HepG2 (cell line): Measurements from ENCODE around the gene DAG1. TPM values are rescaled to one million over a fixed set of nuclear protein-coding genes. Genes with fewer than 3 reads are reported as not detected.

Source experiments
- ATF7-NPFF ChIP-seq: sonication (generic); formaldehyde crosslinking; IDR thresholded peaks from 2 replicates; pipeline ENCODE4 v1.8.1; 2023; ENCODE audit warnings: mild to moderate bottlenecking, low read depth, missing genetic modification reagents, moderate library complexity
- CBX1 ChIP-seq: IDR thresholded peaks from one replicate; pipeline ENCODE4 v1.6.1; 2016; ENCODE audit warnings: antibody characterized with exemption, low read depth
- GZF1 ChIP-seq: sonication (generic); formaldehyde crosslinking; IDR thresholded peaks from 2 replicates; pipeline ENCODE4 v1.5.1; 2020; ENCODE audit warnings: mild to moderate bottlenecking, missing genetic modification reagents
- KDM5B ChIP-seq: sonication (generic); formaldehyde crosslinking; IDR thresholded peaks from 2 replicates; pipeline ENCODE4 v1.4.0; 2020; ENCODE audit warnings: missing genetic modification reagents, mild to moderate bottlenecking, borderline replicate concordance
- RARG ChIP-seq: sonication (generic); formaldehyde crosslinking; IDR thresholded peaks from 2 replicates; pipeline ENCODE4 v1.4.0; 2020; ENCODE audit warnings: low read depth, mild to moderate bottlenecking, missing genetic modification reagents
- TBX2 ChIP-seq: sonication (generic); formaldehyde crosslinking; IDR thresholded peaks from 2 replicates; pipeline ENCODE4 v1.5.0; 2020; ENCODE audit warnings: missing genetic modification reagents, mild to moderate bottlenecking, borderline replicate concordance
- U2AF1 ChIP-seq: fragments of 200-400 bp; formaldehyde crosslinking; optimal IDR thresholded peaks from 2 replicates; pipeline ENCODE3; 2017; ENCODE audit warnings: mild to moderate bottlenecking, low read depth, low read length
- YEATS2 ChIP-seq: sonication (generic); formaldehyde crosslinking; IDR thresholded peaks from 2 replicates; pipeline ENCODE4 v1.4.0; 2020; ENCODE audit warnings: missing genetic modification reagents, borderline replicate concordance
- ZBED4 ChIP-seq: sonication (generic); formaldehyde crosslinking; IDR thresholded peaks from 2 replicates; pipeline ENCODE4 v1.4.0; 2020; ENCODE audit warnings: missing genetic modification reagents, borderline replicate concordance
- ZBTB8A ChIP-seq: sonication (generic); formaldehyde crosslinking; IDR thresholded peaks from 2 replicates; pipeline ENCODE4 v1.4.0; 2020; ENCODE audit warnings: mild to moderate bottlenecking, low read depth, missing genetic modification reagents, borderline replicate concordance
- ZNF275 ChIP-seq: sonication (generic); formaldehyde crosslinking; IDR thresholded peaks from 2 replicates; pipeline ENCODE4 v1.8.0; 2022; ENCODE audit warnings: missing genetic modification reagents, mild to moderate bottlenecking, inconsistent platforms, borderline replicate concordance
- ZNF563 ChIP-seq: sonication (generic); formaldehyde crosslinking; IDR thresholded peaks from 2 replicates; pipeline ENCODE4 v1.8.0; 2022; ENCODE audit warnings: mild to moderate bottlenecking, moderate library complexity, missing genetic modification reagents
- ZNF782 ChIP-seq: sonication (generic); formaldehyde crosslinking; IDR thresholded peaks from 2 replicates; pipeline ENCODE4 v1.4.0; 2020; ENCODE audit warnings: missing genetic modification reagents, mild to moderate bottlenecking, borderline replicate concordance
- ZZZ3 ChIP-seq: sonication (generic); formaldehyde crosslinking; IDR thresholded peaks from 2 replicates; pipeline ENCODE4 v1.4.0; 2020; ENCODE audit warnings: missing genetic modification reagents, mild to moderate bottlenecking, borderline replicate concordance
- polyA plus RNA-seq, 8 experiments: library from polyadenylated mRNA; depleted of rRNA in 3 of 8; stranded (reverse) in 7 of 8; unstranded in 1 of 8; fragments of >200 nt; fragmentation: Illumina TruSeq in 4 of 8; extraction: Trizol in 4 of 8; gene quantifications; 2 replicates each; pipeline versions ENCODE4 v1.2.1 to v1.2.3, GENCODE V29; 2011 to 2016; ENCODE audit warnings: low read depth in 4 of 8, missing spikeins in 1 of 8, mixed read lengths in 1 of 8; ENCODE audit not compliant: insufficient read depth in 1 of 8
- total RNA-seq, 5 experiments: library from RNA; depleted of rRNA; stranded (reverse); fragments of >200 nt; fragmentation: Illumina TruSeq; extraction: Trizol; gene quantifications; 2 replicates each; pipeline ENCODE4 v1.2.3, GENCODE V29; 2016; ENCODE audit warnings: low read depth in 1 of 5
- TF ChIP-seq, protein P1 (sequence below): sonication (generic); formaldehyde crosslinking; conservative IDR thresholded peaks from 2 replicates; pipeline ENCODE4 v1.4.0; 2020; ENCODE audit warnings: missing genetic modification reagents
- TF ChIP-seq, protein P2 (sequence below): sonication (generic); formaldehyde crosslinking; IDR thresholded peaks from 2 replicates; pipeline ENCODE4 v1.9.0; 2021; ENCODE audit warnings: missing genetic modification reagents, borderline replicate concordance
- TF ChIP-seq, protein P3 (sequence below): sonication (generic); formaldehyde crosslinking; IDR thresholded peaks from 2 replicates; pipeline ENCODE4 v1.8.1; 2023; ENCODE audit warnings: mild to moderate bottlenecking, inconsistent platforms, moderate library complexity, missing genetic modification reagents, borderline replicate concordance

DAG1 gene
- total and polyA plus RNA-seq, 2 of the 13 experiments (the other 11 are each of a cell fraction or from before 2014, with no cell fraction given) = 47.3 to 50.4 TPM

DNA sequence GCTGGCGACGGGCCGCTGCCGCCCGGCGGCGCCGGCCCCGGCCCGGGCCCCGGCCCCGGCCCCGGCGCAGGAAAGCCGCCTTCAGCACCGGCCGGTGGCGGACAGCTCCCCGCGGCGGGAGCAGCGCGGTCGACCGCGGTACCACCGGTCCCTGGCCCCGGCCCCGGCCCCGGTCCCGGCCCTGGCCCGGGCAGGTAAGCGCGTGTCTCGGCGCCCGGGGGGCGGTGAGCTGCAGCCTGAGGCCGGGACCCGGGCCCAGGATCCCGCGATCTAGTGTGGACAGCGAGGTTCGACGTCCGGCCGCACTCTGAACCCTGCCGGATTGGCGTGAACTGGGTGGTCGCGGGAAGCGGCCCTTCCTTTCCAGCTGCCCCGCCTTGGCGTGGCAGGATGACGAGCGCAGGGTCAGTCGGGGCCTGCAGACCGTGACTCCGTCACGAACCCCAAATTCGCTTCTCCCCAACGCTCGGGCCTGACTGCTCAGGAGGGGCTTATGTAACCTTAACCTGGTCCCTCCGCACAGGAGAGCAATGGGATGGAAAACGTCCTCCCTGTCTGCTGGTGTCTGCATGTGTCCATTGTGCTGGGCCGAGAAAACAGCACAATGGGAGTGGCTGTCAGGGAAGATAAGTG, 84.7 kb downstream of the DAG1 start (continued):
- TF ChIP-seq, protein P1, sequence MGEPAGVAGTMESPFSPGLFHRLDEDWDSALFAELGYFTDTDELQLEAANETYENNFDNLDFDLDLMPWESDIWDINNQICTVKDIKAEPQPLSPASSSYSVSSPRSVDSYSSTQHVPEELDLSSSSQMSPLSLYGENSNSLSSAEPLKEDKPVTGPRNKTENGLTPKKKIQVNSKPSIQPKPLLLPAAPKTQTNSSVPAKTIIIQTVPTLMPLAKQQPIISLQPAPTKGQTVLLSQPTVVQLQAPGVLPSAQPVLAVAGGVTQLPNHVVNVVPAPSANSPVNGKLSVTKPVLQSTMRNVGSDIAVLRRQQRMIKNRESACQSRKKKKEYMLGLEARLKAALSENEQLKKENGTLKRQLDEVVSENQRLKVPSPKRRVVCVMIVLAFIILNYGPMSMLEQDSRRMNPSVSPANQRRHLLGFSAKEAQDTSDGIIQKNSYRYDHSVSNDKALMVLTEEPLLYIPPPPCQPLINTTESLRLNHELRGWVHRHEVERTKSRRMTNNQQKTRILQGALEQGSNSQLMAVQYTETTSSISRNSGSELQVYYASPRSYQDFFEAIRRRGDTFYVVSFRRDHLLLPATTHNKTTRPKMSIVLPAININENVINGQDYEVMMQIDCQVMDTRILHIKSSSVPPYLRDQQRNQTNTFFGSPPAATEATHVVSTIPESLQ (CRISPR knock-in tag) = no peak
- TF ChIP-seq, protein P2, sequence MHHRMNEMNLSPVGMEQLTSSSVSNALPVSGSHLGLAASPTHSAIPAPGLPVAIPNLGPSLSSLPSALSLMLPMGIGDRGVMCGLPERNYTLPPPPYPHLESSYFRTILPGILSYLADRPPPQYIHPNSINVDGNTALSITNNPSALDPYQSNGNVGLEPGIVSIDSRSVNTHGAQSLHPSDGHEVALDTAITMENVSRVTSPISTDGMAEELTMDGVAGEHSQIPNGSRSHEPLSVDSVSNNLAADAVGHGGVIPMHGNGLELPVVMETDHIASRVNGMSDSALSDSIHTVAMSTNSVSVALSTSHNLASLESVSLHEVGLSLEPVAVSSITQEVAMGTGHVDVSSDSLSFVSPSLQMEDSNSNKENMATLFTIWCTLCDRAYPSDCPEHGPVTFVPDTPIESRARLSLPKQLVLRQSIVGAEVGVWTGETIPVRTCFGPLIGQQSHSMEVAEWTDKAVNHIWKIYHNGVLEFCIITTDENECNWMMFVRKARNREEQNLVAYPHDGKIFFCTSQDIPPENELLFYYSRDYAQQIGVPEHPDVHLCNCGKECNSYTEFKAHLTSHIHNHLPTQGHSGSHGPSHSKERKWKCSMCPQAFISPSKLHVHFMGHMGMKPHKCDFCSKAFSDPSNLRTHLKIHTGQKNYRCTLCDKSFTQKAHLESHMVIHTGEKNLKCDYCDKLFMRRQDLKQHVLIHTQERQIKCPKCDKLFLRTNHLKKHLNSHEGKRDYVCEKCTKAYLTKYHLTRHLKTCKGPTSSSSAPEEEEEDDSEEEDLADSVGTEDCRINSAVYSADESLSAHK (CRISPR knock-in tag) = no peak
- TF ChIP-seq ZNF275 (CRISPR knock-in tag) (0 out of 2 replicates have a peak, but pooled peaks have one; percentile 20), CBX1 (no peak), RARG (CRISPR knock-in tag) (no peak), ZNF782 (CRISPR knock-in tag) (no peak), U2AF1 (no peak), GZF1 (no peak), YEATS2 (CRISPR knock-in tag) (no peak), ZBED4 (peak; percentile 46; the same call in 1 of the 2 replicates), ZNF563 (CRISPR knock-in tag) (peak; percentile 97), ZZZ3 (CRISPR knock-in tag) (no peak), ZBTB8A (CRISPR knock-in tag) (no peak), KDM5B (CRISPR knock-in tag) (peak; percentile 72; the same call in 1 of the 2 replicates), ATF7-NPFF (CRISPR knock-in tag) (peak; percentile 42; the same call in 1 of the 2 replicates), TBX2 (CRISPR knock-in tag) (no peak)
- TF ChIP-seq, protein P3, sequence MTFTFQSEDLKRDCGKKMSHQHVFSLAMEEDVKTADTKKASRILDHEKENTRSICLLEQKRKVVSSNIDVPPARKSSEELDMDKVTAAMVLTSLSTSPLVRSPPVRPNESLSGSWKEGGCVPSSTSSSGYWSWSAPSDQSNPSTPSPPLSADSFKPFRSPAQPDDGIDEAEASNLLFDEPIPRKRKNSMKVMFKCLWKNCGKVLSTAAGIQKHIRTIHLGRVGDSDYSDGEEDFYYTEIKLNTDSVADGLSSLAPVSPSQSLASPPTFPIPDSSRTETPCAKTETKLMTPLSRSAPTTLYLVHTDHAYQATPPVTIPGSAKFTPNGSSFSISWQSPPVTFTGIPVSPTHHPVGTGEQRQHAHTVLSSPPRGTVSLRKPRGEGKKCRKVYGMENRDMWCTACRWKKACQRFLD = 0 out of 2 replicates have a peak, but pooled peaks have one; percentile 21
